ENCODE data around the gene SARNP. TPM values are rescaled to one million over a fixed set of nuclear protein-coding genes. Genes with fewer than 3 reads are reported as not detected.

SARNP gene
- total and polyA plus RNA-seq, 2 donors (not counting 1 experiment from before 2014, with no cell fraction given) = 88.5 to 183 TPM

GRCh38 chr12:55741931-55742680 lies 75.4 kb downstream of the SARNP start:
- H2AFZ ChIP-seq (ENCODE audit: low read length) = peak overlapping the region; percentile 80
- H3K9me3 ChIP-seq (ENCODE audit: control insufficient read depth, insufficient read depth, low read depth, low read length) = no peaks in the 10 kb centered on the region
- H3K27ac ChIP-seq (ENCODE audit: insufficient read depth, low read length) = peak overlapping the region; percentile 22
- H3K36me3 ChIP-seq (ENCODE audit: control insufficient read depth, insufficient read depth, low read length) = no peaks in the 10 kb centered on the region
- peak overlapping the region in 3 of 4 experiments; percentile 52 to 59 (median 55) for H3K4me3 ChIP-seq (replicated peaks in 1 of 4; ENCODE audit: control extremely low read depth in 1 of 4, insufficient read depth in 1 of 4, low read depth in 3 of 4, low read length in 4 of 4)
- H4K20me1 ChIP-seq (ENCODE audit: control insufficient read depth, extremely low read depth, insufficient read depth, low read length) = no peaks in the 10 kb centered on the region
- no peaks in the 10 kb centered on the region for H3K79me2 ChIP-seq (ENCODE audit: control insufficient read depth, insufficient read depth, low read length)
- H3K4me2 ChIP-seq (ENCODE audit: extremely low read depth, insufficient read depth, low read length) = peak overlapping the region; percentile 84
- no peak for DNase-seq (ENCODE audit: low read depth in 2 of 2)
- TF ChIP-seq EZH2 (IDR thresholded peaks at IDR 0.05; ENCODE audit: low read length, missing control alignments) (no peak), CTCF (conservative IDR thresholded peaks at IDR 0.05 in 1 of 2, IDR thresholded peaks at IDR 0.05 in 1 of 2; ENCODE audit: low read depth in 1 of 2, low read length in 2 of 2) (no peak)
- H3K27me3 ChIP-seq (ENCODE audit: control insufficient read depth, insufficient read depth, low read length) = no peaks in the 10 kb centered on the region
- H3K9ac ChIP-seq (ENCODE audit: insufficient read depth, low read length) = no peak overlapping the region
- peaks cover 24% of the 10 kb centered on the region for H3K4me1 ChIP-seq (ENCODE audit: control insufficient read depth, extremely low read depth, insufficient read depth, low read length)

- no peak for DNase-seq (ENCODE audit: low read depth in 2 of 2)
- Histone ChIP-seq H3K36me3 (ENCODE audit: control insufficient read depth, insufficient read depth, low read length) (no peaks in the 10 kb centered on the region), H3K27ac (ENCODE audit: insufficient read depth, low read length) (no peak overlapping the region), H3K79me2 (ENCODE audit: control insufficient read depth, insufficient read depth, low read length) (no peaks in the 10 kb centered on the region), H4K20me1 (ENCODE audit: control insufficient read depth, extremely low read depth, insufficient read depth, low read length) (no peaks in the 10 kb centered on the region), H3K9ac (ENCODE audit: insufficient read depth, low read length) (no peak overlapping the region), H2AFZ (ENCODE audit: low read length) (no peak overlapping the region), H3K4me3 (replicated peaks in 1 of 4; ENCODE audit: control extremely low read depth in 1 of 4, insufficient read depth in 1 of 4, low read depth in 3 of 4, low read length in 4 of 4) (peak overlapping the region in 1 of 4 experiments; percentile 90), H3K4me2 (ENCODE audit: extremely low read depth, insufficient read depth, low read length) (no peak overlapping the region), H3K9me3 (ENCODE audit: control insufficient read depth, insufficient read depth, low read depth, low read length) (no peaks in the 10 kb centered on the region), H3K4me1 (ENCODE audit: control insufficient read depth, extremely low read depth, insufficient read depth, low read length) (peaks cover 9% of the 10 kb centered on the region), H3K27me3 (ENCODE audit: control insufficient read depth, insufficient read depth, low read length) (no peaks in the 10 kb centered on the region)
- no peak for TF ChIP-seq EZH2 (IDR thresholded peaks at IDR 0.05; ENCODE audit: low read length, missing control alignments)
- no peak for TF ChIP-seq CTCF (conservative IDR thresholded peaks at IDR 0.05 in 1 of 2, IDR thresholded peaks at IDR 0.05 in 1 of 2; ENCODE audit: low read depth in 1 of 2, low read length in 2 of 2)
Measured at GRCh38 chr12:55739025-55739378, 78.5 kb downstream of the SARNP start.

GRCh38 chr12:55738123-55739024 lies 79.2 kb downstream of the SARNP start:
- H3K9me3 ChIP-seq (ENCODE audit: control insufficient read depth, insufficient read depth, low read depth, low read length) = no peaks in the 10 kb centered on the region
- DNase-seq (ENCODE audit: low read depth in 2 of 2) = peak; percentile 86 to 91
- TF ChIP-seq CTCF (conservative IDR thresholded peaks at IDR 0.05 in 1 of 2, IDR thresholded peaks at IDR 0.05 in 1 of 2; ENCODE audit: low read depth in 1 of 2, low read length in 2 of 2) (peak; percentile 69 to 81), EZH2 (IDR thresholded peaks at IDR 0.05; ENCODE audit: low read length, missing control alignments) (no peak)
- peak overlapping the region; percentile 86 for H3K4me2 ChIP-seq (ENCODE audit: extremely low read depth, insufficient read depth, low read length)
- H3K36me3 ChIP-seq (ENCODE audit: control insufficient read depth, insufficient read depth, low read length) = no peaks in the 10 kb centered on the region
- H3K27me3 ChIP-seq (ENCODE audit: control insufficient read depth, insufficient read depth, low read length) = no peaks in the 10 kb centered on the region
- peak overlapping the region; percentile 58 to 90 (median 64) for H3K4me3 ChIP-seq (replicated peaks in 1 of 4; ENCODE audit: control extremely low read depth in 1 of 4, insufficient read depth in 1 of 4, low read depth in 3 of 4, low read length in 4 of 4)
- peaks cover 9% of the 10 kb centered on the region for H3K4me1 ChIP-seq (ENCODE audit: control insufficient read depth, extremely low read depth, insufficient read depth, low read length)
- H2AFZ ChIP-seq (ENCODE audit: low read length) = peak overlapping the region; percentile 68
- H3K27ac ChIP-seq (ENCODE audit: insufficient read depth, low read length) = peak overlapping the region; percentile 55
- H3K79me2 ChIP-seq (ENCODE audit: control insufficient read depth, insufficient read depth, low read length) = no peaks in the 10 kb centered on the region
- H4K20me1 ChIP-seq (ENCODE audit: control insufficient read depth, extremely low read depth, insufficient read depth, low read length) = no peaks in the 10 kb centered on the region
- H3K9ac ChIP-seq (ENCODE audit: insufficient read depth, low read length) = peak overlapping the region; percentile 33
